Measurements from ENCODE around the gene TCERG1L.
"Not testable (repeated sequence)": the region's sequence is repeated elsewhere in the genome, so short reads cannot be mapped to it uniquely, and the experiment has no call there.

TCERG1L gene

DNA sequence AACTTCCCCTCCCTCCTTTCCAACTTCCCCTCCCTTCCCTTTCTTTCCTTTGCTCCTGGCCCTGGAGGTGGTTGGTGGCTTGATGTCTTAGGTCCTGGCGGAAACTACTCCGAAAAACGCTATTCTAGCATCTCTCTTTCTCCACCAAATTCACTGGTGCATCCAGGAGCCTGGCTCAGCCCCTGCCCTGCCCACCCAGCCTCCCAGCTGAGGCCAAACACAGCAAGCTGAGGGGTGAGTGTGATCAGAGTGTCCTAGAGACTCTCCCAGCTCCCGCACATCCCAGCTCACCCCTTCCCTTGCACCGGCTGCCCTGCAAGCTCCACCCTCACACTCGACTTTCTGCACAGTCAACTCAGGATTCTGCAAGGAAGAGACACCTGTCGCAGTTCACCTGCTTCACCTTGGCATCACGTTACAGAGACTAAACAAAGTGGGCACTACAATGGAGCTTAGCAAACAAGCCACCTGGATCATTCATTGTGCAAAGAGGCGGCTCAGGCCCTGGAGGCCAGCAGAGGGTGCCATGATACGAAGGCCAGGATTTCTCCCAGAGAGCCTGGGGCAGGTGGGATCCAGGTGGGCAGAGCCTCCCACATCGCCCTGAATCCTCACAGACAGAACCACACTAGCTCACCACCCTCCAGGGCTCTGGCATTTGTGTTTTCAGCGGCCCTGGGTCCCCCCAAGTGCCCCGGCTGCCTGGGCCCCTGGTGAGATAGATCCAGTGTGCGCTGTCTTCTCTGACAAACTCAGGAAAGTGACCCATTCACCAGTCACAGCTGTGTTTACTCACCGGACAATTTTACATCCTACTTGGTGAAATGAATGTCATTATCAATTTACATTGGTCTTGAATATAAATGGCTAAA, 169.6 kb downstream of the TCERG1L start:
- CTCF ChIA-PET, result no interaction called here
- Mint-ChIP-seq H3K4me3 (no peak overlapping the region), H3K4me1 (no peaks in the 10 kb centered on the region), H3K27me3 (no peaks in the 10 kb centered on the region), H3K27ac (no peak overlapping the region), H3K36me3 (no peaks in the 10 kb centered on the region), H3K9me3 (peaks cover 2% of the 10 kb centered on the region)
- no peak for DNase-seq

DNA sequence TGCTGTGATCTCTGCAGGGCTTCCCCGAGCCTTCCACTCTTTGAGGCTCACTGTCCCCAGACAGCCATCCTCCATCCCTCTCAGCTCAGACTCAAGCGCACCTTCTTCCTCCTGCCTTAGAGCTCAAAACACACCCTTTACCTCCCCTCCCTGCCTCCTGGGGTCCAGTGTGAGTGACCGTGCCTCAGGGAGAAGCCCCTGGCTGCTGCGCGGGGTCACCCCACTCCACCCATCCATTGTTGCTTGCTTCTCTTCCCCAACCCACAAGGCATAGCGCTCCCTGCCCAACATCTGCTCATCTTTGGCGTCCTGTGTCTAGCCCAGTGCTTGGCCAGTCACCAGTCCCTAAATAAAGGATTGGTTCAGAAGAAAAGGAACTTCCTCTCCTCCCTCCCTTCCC, 170.3 kb downstream of the TCERG1L start:
- Mint-ChIP-seq H3K36me3 (no peaks in the 10 kb centered on the region), H3K27ac (no peak overlapping the region), H3K27me3 (no peaks in the 10 kb centered on the region), H3K4me1 (no peaks in the 10 kb centered on the region), H3K4me3 (no peak overlapping the region), H3K9me3 (no peaks in the 10 kb centered on the region)
- CTCF ChIA-PET, result no interaction called here
- DNase-seq, result no peak

DNA sequence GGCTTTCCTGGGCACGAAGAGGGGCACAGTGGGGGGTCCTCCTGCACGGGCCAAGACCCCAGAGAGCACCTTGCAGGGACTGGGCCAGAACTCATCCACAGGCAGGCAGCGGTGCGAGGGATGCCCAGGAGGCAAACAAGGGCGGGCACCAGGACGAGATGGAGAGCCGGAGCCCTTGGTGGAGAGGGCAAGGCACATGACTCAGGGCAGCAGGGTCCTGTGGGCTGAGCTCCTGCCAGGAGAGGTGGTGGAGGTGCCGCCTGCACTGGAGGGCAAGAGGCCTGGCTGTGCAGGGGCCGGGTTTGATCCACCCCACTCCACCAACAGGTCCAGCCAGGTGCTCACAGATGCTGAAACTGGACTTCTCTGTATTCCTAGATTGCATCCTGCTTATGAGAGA, 170.9 kb downstream of the TCERG1L start:
- Mint-ChIP-seq H3K4me1 (no peaks in the 10 kb centered on the region), H3K4me3 (no peak overlapping the region), H3K27me3 (no peaks in the 10 kb centered on the region), H3K36me3 (no peaks in the 10 kb centered on the region), H3K9me3 (no peaks in the 10 kb centered on the region), H3K27ac (no peak overlapping the region)
- CTCF ChIA-PET, result no interaction called here
- no peak for DNase-seq

DNA sequence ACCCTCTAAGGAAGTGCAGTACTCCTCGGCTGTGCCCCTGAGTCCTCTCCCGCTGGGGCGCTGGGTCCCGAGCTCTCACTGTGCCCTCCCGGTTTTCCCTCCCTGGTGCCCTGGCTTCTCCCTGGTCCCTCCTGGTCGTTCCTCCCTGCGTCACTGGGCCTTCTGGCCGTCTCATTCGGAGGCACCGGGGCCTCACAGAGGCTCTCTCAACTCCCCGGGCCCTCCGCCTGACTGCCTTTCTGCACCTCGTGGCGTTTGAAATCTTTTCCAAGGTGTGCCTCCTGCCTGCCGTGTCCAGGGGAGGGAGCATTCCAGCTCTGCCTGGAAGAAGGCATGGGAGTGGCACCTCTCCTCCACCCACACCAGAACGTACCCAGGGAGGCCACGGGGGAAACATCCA, 174.3 kb downstream of the TCERG1L start:
- no peaks in the 10 kb centered on the region for H3K36me3 Mint-ChIP-seq

DNA sequence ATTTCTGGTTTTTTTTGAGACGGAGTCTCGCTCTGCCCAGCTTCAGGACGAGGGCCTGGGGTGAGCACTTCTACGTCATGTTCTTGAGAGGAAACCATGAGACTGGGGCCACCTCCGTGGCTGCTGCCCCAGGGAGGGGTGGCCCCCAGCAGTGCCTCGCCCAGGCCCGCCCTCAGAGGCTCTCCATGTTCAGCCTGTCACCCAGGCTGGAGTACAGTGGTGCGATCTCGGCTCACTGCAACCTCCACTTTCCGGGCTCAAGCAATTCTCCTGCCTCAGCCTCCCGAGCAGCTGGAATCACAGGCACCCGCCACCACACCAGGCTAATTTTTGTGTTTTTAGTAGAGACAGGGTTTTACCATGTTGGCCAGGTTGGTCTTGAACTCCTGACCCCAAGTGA, 175.2 kb downstream of the TCERG1L start:
- H3K9me3 Mint-ChIP-seq, CTCF ChIA-PET, H3K27ac Mint-ChIP-seq, H3K36me3 Mint-ChIP-seq, DNase-seq, H3K4me1 Mint-ChIP-seq, H3K27me3 Mint-ChIP-seq, H3K4me3 Mint-ChIP-seq: not testable (repeated sequence)

More for the DNA sequence above, 174.3 kb downstream of the TCERG1L start:
- no peak overlapping the region for H3K27ac Mint-ChIP-seq
- H3K4me1 Mint-ChIP-seq, result no peaks in the 10 kb centered on the region
- no peaks in the 10 kb centered on the region for H3K9me3 Mint-ChIP-seq
- CTCF ChIA-PET, result no interaction called here
- H3K27me3 Mint-ChIP-seq, result no peaks in the 10 kb centered on the region
- no peak for DNase-seq
- no peak overlapping the region for H3K4me3 Mint-ChIP-seq

DNA sequence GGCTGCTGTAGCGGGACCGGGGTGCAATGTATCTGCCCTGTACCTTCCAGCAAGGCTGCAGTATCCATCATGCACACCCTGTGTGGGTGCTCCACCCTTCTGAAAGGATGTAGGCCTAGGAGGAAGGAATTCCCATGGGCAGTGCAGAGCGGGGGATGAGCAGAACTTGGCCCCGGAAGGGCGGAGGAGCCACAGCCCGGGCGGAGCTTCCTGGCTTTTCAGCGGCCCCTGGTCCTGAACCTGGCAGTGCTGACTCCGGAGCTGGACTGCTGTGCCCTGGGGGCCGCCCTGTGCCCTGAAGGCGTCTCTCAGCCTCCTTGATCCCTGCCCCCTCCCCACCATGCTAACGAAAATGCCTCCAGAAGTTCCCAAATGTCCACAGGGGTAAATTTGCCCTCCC, 175.8 kb downstream of the TCERG1L start:
- H3K4me3 Mint-ChIP-seq, result no peak overlapping the region
- H3K36me3 Mint-ChIP-seq, result no peaks in the 10 kb centered on the region
- H3K9me3 Mint-ChIP-seq, result no peaks in the 10 kb centered on the region
- no peaks in the 10 kb centered on the region for H3K27me3 Mint-ChIP-seq
- no peak for DNase-seq
- H3K4me1 Mint-ChIP-seq, result no peaks in the 10 kb centered on the region
- CTCF ChIA-PET, result no interaction called here
- H3K27ac Mint-ChIP-seq, result no peak overlapping the region

DNA sequence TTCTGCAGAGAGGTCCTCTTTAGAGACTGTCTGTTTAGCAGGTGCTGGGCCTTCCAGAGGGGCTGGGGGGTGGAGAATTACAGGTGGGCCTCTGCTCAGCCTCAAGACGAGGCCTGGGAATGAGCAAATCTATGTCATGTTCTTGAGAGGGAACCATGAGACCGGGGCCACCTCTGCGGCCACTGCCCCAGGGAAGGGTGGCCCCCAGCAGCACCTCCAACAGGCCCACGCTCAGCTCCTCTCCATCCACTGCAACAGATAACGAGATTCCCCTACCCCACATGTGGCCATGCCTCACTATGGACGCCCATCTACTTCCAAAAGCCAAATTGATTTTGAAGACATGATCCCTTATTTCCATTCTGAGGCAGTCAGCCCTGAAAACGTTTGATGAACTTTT, 176.9 kb downstream of the TCERG1L start:
- Mint-ChIP-seq H3K4me3 (no peak overlapping the region), H3K4me1 (no peaks in the 10 kb centered on the region), H3K9me3 (no peaks in the 10 kb centered on the region), H3K27me3 (no peaks in the 10 kb centered on the region), H3K27ac (no peak overlapping the region), H3K36me3 (no peaks in the 10 kb centered on the region)
- DNase-seq, result no peak
- CTCF ChIA-PET, result no interaction called here

DNA sequence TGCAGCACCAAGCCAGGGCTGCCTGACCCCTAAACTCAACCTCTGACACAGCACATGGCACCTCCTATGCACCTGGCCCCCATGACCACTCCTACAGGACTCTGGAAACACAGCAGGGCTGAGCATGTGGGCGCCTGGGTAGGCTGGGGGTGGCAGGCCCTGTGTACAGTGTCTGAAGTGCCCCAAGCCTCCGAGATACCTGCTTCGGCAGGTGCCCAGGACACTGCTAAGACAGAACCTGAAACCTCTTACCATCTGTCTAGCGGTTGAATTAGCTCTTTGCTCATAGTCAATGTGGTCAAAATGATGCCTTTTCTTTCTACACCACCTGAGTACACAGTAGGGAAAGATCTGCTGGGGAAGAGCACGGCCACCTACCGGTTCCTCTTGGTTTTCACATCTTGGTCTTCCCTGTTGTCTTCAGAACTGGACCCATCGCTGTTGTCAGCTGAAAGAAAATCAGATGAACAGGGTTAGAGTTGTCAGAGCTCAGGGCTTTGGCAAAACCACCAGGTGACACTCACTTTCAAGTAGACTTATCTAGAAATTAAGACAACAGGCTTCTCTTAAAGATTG, 177.4 kb downstream of the TCERG1L start:
- CTCF ChIA-PET, result no interaction called here
- no peaks in the 10 kb centered on the region for H3K4me1 Mint-ChIP-seq

DNA sequence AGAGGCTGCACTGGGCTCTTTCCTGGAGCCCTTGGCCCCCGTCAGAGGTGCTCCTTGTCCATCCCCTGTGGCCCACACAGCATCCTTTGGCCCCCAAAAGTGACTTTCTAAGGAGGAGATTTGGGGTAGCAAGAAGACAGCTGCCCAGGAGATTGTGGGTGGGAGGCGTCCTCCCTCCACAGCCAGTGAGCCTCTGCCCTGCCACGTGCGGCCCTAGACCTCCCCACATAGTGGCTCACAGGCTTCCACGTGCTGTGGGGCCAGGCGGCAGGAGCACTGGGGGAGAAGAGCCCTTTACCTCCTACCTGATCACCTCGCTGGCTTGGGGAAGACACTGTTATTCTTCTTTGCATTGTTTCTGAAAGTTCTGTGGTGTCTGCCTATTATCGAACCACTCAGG, 178.8 kb downstream of the TCERG1L start:
- H3K36me3 Mint-ChIP-seq, result no peaks in the 10 kb centered on the region
- no peak for DNase-seq
- H3K9me3 Mint-ChIP-seq, result no peaks in the 10 kb centered on the region
- CTCF ChIA-PET, result no interaction called here
- no peaks in the 10 kb centered on the region for H3K27me3 Mint-ChIP-seq
- no peak overlapping the region for H3K4me3 Mint-ChIP-seq
- H3K4me1 Mint-ChIP-seq, result peaks cover under 1% of the 10 kb centered on the region
- H3K27ac Mint-ChIP-seq, result no peak overlapping the region

More for the DNA sequence above, 177.4 kb downstream of the TCERG1L start:
- Mint-ChIP-seq H3K27ac (no peak overlapping the region), H3K4me3 (no peak overlapping the region), H3K9me3 (no peaks in the 10 kb centered on the region), H3K27me3 (no peaks in the 10 kb centered on the region), H3K36me3 (no peaks in the 10 kb centered on the region)
- DNase-seq, result no peak

DNA sequence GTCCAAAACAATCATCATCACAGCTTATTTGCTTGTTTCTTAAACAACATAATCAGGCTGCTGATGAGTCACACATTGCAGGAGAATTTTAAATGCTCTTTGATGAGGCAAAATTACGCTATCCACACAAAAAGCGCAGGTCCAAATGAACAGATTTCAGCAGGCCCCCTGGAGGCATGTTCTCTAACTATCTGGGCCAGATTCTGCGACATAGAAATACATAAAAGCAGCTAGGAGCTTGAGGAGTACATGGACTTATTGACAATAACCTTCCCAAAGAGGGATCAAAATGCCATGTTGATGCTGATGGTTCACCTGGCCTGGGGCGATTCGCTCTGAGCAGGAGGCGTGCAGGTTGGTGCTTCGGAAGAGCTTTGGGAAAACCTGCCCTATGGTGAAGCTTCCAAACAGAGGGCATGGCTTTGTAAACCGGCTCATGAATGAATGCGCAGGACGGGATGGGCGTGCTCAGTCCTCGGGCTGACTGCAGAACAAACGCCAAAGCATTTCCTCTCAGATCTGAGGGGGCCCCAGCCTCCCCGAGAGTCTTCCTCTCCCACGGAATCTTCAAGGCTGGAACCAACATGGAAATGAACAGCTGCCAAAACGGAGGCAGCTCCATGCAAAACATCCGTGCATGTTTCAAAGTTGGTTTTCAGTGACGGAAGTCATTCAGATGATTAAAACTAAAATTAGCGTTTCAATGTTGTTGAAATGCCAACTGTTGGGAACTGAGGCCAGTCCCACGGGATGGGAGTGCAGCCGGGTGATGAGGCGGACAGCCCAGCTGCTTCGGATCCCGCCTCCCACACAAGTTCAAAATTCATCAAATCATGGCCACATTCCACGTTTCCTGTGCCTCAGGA, 179.6 kb downstream of the TCERG1L start:
- Mint-ChIP-seq H3K9me3 (no peaks in the 10 kb centered on the region), H3K27me3 (no peaks in the 10 kb centered on the region), H3K4me3 (no peak overlapping the region), H3K36me3 (no peaks in the 10 kb centered on the region), H3K27ac (no peak overlapping the region), H3K4me1 (peaks cover 6% of the 10 kb centered on the region)
- CTCF ChIA-PET, result no interaction called here
- DNase-seq, result no peak

DNA sequence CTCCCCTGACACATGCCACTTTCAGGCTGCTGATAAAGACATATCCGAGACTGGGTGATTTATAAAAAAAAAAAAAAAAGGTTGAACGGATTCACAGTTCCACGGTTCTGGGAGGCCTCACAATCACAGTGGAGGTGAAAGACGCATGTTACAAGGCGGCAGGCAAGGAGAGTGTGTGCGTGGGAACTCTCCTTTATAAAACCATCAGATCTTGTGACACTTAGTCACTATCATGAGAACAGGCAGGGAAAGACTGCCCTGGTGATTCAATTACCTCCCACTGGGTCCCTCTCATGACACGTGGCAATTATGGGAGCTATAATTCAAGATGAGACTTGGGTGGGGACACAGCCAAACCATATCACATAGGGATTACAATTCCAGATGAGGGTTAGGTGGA, 181.5 kb downstream of the TCERG1L start:
- H3K4me1 Mint-ChIP-seq, result peaks cover 10% of the 10 kb centered on the region
- no peaks in the 10 kb centered on the region for H3K36me3 Mint-ChIP-seq
- no peak for DNase-seq
- CTCF ChIA-PET, result no interaction called here
- no peak overlapping the region for H3K27ac Mint-ChIP-seq
- H3K27me3 Mint-ChIP-seq, result no peaks in the 10 kb centered on the region
- H3K4me3 Mint-ChIP-seq, result no peak overlapping the region
- H3K9me3 Mint-ChIP-seq, result no peaks in the 10 kb centered on the region

DNA sequence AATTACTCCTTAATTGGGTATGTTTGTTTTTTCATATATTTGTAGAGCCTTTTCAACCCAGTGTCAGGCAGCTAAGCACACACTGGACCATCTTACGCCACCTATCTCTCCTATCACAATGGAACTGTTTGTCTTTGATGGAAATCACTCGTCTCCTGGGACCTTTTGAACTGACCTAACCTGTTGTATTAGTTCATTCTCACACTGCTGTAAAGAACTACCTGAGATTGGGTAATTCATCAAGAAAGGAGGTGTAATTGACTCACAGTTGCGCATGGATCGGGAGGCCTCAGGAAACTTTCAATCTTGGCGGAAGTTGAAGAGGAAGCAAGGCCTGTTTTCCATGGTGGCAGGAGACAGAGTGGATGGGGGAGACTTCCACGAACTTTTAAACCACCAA, 182.0 kb downstream of the TCERG1L start:
- H3K27ac Mint-ChIP-seq, result no peak overlapping the region
- H3K27me3 Mint-ChIP-seq, result no peaks in the 10 kb centered on the region
- H3K4me3 Mint-ChIP-seq, result no peak overlapping the region
- no peaks in the 10 kb centered on the region for H3K9me3 Mint-ChIP-seq
- H3K4me1 Mint-ChIP-seq, result peaks cover 10% of the 10 kb centered on the region
- no peaks in the 10 kb centered on the region for H3K36me3 Mint-ChIP-seq
- DNase-seq, result no peak
- CTCF ChIA-PET, result no interaction called here

DNA sequence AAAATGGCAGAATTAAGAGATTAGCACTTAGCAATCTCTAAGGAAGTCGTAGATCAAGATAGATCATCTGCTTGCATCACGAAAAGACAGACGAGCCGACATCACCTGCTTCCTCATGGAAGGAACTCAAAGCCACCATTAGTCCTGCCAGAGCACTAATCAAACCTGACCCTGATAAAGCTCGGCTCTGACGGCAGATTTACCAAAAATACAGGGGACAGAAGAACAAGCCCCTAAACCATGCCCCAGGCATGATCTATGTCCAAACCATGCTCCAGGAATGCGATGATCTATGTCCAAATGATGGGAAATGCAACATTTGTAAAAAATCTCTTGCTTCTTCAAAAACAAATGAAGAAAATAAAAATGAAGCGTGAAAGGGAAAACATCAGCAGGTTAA, 182.8 kb downstream of the TCERG1L start:
- no peak for DNase-seq
- no peaks in the 10 kb centered on the region for H3K9me3 Mint-ChIP-seq
- no peak overlapping the region for H3K27ac Mint-ChIP-seq
- H3K4me3 Mint-ChIP-seq, result no peak overlapping the region
- CTCF ChIA-PET, result no interaction called here
- H3K4me1 Mint-ChIP-seq, result peaks cover 10% of the 10 kb centered on the region
- no peaks in the 10 kb centered on the region for H3K36me3 Mint-ChIP-seq
- no peaks in the 10 kb centered on the region for H3K27me3 Mint-ChIP-seq

DNA sequence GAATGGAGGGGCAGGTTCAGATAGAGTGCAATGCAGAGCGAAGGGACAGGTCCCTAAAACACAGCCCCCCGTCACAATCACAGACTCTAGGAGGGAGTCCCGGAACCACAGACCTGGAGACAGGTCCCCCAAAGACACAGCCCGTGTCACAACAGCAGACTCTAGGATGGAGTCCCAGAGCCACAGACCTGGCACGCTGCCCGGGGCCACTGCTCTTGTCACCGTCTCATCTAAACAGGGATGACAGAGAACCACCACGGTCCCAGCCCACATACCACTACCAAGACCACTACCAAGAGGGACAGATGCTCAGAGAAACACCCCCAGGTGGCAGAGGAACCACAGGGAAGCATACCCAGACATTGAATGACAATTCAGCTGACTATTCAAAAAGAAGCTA, 183.9 kb downstream of the TCERG1L start:
- Mint-ChIP-seq H3K9me3 (no peaks in the 10 kb centered on the region), H3K4me1 (peaks cover 10% of the 10 kb centered on the region), H3K27me3 (no peaks in the 10 kb centered on the region), H3K4me3 (no peak overlapping the region), H3K27ac (no peak overlapping the region), H3K36me3 (no peaks in the 10 kb centered on the region)
- CTCF ChIA-PET, result no interaction called here
- DNase-seq, result no peak

DNA sequence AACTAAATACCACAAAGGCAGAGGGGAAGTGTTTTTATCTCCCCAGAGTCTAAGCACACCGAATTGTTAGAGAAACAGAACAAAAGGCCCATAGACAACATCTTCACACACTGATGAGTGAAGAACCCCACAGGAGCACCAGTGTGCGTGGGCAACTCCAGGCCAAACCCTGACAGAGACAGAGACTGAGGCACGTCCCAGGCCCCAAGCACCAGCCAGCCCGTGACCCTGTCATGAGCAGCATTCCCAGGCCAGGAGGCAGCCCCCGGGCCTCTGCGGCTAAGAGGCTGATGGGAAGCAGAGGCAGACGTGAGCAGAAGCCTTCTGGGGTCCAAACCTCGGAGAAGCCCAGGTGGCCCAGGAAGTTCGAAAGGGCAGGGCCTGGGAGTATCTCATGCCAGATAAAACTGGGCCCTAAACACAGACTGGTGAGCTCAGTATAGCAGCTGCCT, 184.4 kb downstream of the TCERG1L start:
- CTCF ChIA-PET, result no interaction called here
- DNase-seq, result no peak
- H3K36me3 Mint-ChIP-seq, result no peaks in the 10 kb centered on the region
- H3K9me3 Mint-ChIP-seq, result peaks cover 3% of the 10 kb centered on the region
- H3K27ac Mint-ChIP-seq, result no peak overlapping the region
- H3K4me3 Mint-ChIP-seq, result no peak overlapping the region
- H3K4me1 Mint-ChIP-seq, result peaks cover 10% of the 10 kb centered on the region
- H3K27me3 Mint-ChIP-seq, result no peaks in the 10 kb centered on the region

Measured in activated naive CD4-positive, alpha-beta T cell treated with anti-CD3 and anti-CD28 coated beads, Interleukin-2, amount 10 ng/mL, durations not matched to agents 7 days and 5 days (primary cell).